RWPE2 (cell line): Measurements from ENCODE around the gene TTC32.
A peak's percentile ranks its signal among the peaks of the same experiment; 100 is the strongest.

Source experiments
- ATAC-seq: fragments of 200-7000 bp; cut with Tn5 transposase; 3 replicates; pipeline ENCODE4 v1.9.1; 2021; ENCODE audit warnings: low read depth
- DNase-seq: peaks from one replicate; pipeline ENCODE4 v3.0.0-alpha.2; 2020; ENCODE audit warnings: low spot score
- H3K27ac ChIP-seq: fragments of 450-650 bp; 2 replicates; pipeline ENCODE4 v1.5.1; 2017; ENCODE audit warnings: mild to moderate bottlenecking; ENCODE audit not compliant: poor library complexity, severe bottlenecking
- H3K27me3 ChIP-seq: fragments of 250-450 bp; sonication (Bioruptor Pico); 2 replicates; pipeline ENCODE4 v1.5.1; 2021; ENCODE audit warnings: mild to moderate bottlenecking, moderate library complexity; ENCODE audit not compliant: insufficient read depth, poor library complexity, severe bottlenecking
- H3K36me3 ChIP-seq: fragments of 250-450 bp; sonication (Bioruptor Pico); 2 replicates; pipeline ENCODE4 v1.5.1; 2020; ENCODE audit warnings: low read depth, mild to moderate bottlenecking, moderate library complexity
- H3K4me1 ChIP-seq: fragments of 250-450 bp; sonication (Bioruptor Pico); 2 replicates; pipeline ENCODE4 v1.5.1; 2021; ENCODE audit warnings: mild to moderate bottlenecking, moderate library complexity; ENCODE audit not compliant: insufficient read depth, poor library complexity, severe bottlenecking
- H3K4me3 ChIP-seq: fragments of 250-450 bp; sonication (Bioruptor Pico); 2 replicates; pipeline ENCODE4 v1.5.1; 2021; ENCODE audit warnings: mild to moderate bottlenecking, moderate library complexity; ENCODE audit not compliant: severe bottlenecking
- H3K9me3 ChIP-seq: fragments of 250-450 bp; sonication (Bioruptor Pico); 2 replicates; pipeline ENCODE4 v1.5.1; 2021; ENCODE audit warnings: mild to moderate bottlenecking, moderate library complexity; ENCODE audit not compliant: severe bottlenecking
- TF ChIP-seq, protein P1 (sequence below): fragments of 450-650 bp; IDR thresholded peaks from one replicate; pipeline ENCODE4 v1.5.1; 2017; ENCODE audit warnings: mild to moderate bottlenecking, moderate library complexity; ENCODE audit not compliant: poor library complexity, severe bottlenecking

Gene TTC32

DNA sequence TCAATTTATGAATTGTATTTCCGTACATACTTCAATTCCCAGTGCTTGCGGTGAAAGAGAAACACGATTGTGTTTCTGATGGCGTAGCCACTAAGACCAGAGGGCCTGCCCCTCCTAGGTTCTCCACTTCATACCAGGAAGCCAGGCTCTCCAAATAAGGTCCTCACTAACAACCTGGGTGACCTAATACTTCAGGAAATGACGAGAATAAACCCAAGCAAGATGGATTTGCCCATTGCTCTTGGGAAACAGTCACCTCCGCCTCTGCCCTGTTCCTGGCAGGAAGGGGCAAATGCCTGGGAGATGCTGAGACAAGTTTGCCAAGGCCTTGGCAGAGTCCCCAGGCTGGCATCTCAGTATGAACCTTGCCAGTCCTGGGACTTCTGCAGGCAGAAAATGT, 41.8 kb downstream of the TTC32 start:
- Histone ChIP-seq H3K4me1 (peaks cover 9% of the 10 kb centered on the region), H3K9me3 (no peaks in the 10 kb centered on the region), H3K27ac (peak overlapping the region; percentile 10), H3K27me3 (no peaks in the 10 kb centered on the region), H3K36me3 (no peaks in the 10 kb centered on the region), H3K4me3 (no peak overlapping the region)
- ATAC-seq (peak; percentile 62), DNase-seq (no peak)
- TF ChIP-seq, protein P1, sequence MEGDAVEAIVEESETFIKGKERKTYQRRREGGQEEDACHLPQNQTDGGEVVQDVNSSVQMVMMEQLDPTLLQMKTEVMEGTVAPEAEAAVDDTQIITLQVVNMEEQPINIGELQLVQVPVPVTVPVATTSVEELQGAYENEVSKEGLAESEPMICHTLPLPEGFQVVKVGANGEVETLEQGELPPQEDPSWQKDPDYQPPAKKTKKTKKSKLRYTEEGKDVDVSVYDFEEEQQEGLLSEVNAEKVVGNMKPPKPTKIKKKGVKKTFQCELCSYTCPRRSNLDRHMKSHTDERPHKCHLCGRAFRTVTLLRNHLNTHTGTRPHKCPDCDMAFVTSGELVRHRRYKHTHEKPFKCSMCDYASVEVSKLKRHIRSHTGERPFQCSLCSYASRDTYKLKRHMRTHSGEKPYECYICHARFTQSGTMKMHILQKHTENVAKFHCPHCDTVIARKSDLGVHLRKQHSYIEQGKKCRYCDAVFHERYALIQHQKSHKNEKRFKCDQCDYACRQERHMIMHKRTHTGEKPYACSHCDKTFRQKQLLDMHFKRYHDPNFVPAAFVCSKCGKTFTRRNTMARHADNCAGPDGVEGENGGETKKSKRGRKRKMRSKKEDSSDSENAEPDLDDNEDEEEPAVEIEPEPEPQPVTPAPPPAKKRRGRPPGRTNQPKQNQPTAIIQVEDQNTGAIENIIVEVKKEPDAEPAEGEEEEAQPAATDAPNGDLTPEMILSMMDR = no peak

DNA sequence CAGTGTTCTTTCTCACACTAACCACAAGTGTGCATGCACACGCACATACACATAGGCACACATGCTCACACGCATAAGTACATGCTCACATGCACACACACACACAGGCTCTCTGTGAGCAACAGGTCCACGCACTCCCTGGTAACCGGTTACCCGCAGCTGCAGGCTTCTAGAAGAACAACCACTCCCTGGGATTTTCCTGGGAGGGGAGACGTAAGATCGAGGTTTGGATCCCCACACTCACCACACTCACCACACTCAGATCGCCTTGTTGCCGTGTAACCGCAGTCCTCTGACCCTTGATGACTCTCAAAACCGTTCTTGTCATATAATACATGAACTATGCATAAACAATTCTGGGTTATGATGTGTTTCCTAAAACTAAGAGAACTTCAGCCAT, 42.2 kb downstream of the TTC32 start:
- ATAC-seq (no peak), DNase-seq (no peak)
- no peaks in the 10 kb centered on the region for H3K36me3 ChIP-seq
- H3K4me1 ChIP-seq = peaks cover 9% of the 10 kb centered on the region
- H3K4me3 ChIP-seq = no peak overlapping the region
- TF ChIP-seq, protein P1 = no peak
- no peaks in the 10 kb centered on the region for H3K9me3 ChIP-seq
- H3K27me3 ChIP-seq = no peaks in the 10 kb centered on the region
- H3K27ac ChIP-seq = peak overlapping the region; percentile 10

DNA sequence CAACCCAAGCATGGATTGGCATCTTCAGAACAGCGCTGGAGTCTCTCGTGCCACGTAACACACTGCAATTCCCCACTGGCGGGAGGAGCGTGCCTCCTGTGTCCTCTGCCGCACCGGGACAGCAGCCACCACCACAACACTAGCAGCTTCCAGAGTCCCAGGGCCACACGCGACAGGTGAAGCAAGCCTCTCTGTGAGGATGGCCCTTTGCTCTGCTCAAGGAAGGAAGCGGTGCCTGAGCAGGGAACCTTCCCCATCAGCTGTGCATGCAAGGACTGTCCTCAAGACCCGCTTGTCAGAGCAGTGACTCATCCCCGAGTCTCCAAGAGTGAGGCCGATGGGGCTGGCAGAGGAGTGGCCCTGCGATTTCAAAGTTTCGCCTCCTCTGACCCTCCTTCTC, 44.0 kb downstream of the TTC32 start:
- TF ChIP-seq, protein P1 = no peak
- Histone ChIP-seq H3K36me3 (no peaks in the 10 kb centered on the region), H3K4me3 (no peak overlapping the region), H3K9me3 (no peaks in the 10 kb centered on the region), H3K27me3 (no peaks in the 10 kb centered on the region), H3K27ac (no peak overlapping the region), H3K4me1 (peaks cover 9% of the 10 kb centered on the region)
- no peak for ATAC-seq
- DNase-seq = no peak

DNA sequence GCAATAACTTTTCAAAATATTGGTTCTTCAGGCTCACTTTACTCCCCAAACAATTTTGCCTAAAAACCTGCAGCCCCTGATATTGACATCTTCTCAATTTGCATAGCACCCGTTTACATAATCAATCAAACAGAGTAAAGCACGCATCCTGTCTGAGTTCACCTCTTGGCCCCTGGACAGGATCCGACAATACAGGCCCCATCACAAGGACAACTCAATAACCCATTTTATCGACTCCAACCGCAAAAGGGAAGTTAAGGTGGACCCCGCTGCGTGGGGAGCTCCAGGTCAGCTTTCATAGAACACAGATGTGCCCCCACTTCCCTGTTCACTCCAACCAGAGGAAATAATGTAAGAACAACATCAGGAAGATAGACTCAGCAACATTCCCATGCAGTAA, 44.7 kb downstream of the TTC32 start:
- Histone ChIP-seq H3K4me3 (no peak overlapping the region), H3K9me3 (no peaks in the 10 kb centered on the region), H3K4me1 (peaks cover 9% of the 10 kb centered on the region), H3K27ac (no peak overlapping the region), H3K27me3 (no peaks in the 10 kb centered on the region), H3K36me3 (no peaks in the 10 kb centered on the region)
- DNase-seq (no peak), ATAC-seq (no peak)
- TF ChIP-seq, protein P1 = no peak

DNA sequence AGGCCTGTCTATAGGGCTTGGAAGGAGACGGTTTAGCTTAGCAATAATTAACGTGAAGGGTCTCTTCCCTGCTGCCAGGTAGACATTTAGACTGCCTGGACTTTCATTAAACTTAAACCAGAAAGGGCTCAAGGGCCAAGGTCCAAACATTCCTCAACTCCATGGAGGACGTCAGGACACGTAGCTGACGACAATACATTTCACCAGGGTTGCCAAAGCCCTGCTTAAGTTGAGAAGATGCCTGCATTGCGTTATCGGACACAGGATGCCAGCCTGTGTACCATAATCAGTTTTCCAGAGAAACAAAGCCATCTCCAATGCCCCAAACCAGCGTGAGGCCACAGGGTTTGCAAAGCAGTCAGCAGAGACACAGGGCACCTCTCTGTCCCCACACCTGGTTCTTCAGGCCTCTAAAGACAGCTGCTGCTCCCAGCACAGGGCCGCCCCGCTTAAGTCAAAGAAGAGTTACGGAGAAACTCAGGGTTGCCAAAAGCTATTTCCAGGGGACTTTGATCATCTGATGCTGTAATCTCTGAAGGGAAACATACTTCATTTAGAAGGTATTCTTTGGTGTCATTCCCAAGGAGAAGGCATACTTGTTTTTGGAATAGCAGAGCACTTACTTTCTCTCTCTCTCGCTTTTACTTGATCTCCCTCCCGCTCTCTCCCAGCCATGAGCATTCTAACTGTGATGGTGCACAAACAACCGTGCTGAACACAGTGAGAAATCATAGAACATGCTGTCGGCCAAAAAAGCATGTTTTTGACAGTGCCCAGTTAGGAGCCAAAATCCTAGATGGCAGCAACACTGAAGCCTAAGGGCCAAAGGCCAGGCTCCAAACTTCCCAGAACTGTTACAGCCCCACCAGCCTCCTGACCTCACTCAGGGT, 46.0 kb downstream of the TTC32 start:
- Histone ChIP-seq H3K27me3 (no peaks in the 10 kb centered on the region), H3K9me3 (no peaks in the 10 kb centered on the region), H3K4me3 (no peak overlapping the region), H3K27ac (no peak overlapping the region), H3K36me3 (no peaks in the 10 kb centered on the region), H3K4me1 (peaks cover 9% of the 10 kb centered on the region)
- TF ChIP-seq, protein P1 = no peak
- DNase-seq = no peak
- no peak for ATAC-seq
